B cell (primary cell): ENCODE measurements around the gene MROH7.

ENCODE experiments used
- EZH2 ChIP-seq: IDR thresholded peaks from 2 replicates; pipeline ENCODE4 v1.6.1; 2012; ENCODE audit warnings: borderline replicate concordance, low read depth, mild to moderate bottlenecking, moderate library complexity, low read length; ENCODE audit not compliant: insufficient read depth, poor library complexity, severe bottlenecking
- TF ChIP-seq, protein P1 (sequence below): fragments of 200-600 bp; IDR thresholded peaks from one replicate; pipeline ENCODE4 v1.8.0; 2022; ENCODE audit warnings: antibody characterized with exemption, mild to moderate bottlenecking

DNA sequence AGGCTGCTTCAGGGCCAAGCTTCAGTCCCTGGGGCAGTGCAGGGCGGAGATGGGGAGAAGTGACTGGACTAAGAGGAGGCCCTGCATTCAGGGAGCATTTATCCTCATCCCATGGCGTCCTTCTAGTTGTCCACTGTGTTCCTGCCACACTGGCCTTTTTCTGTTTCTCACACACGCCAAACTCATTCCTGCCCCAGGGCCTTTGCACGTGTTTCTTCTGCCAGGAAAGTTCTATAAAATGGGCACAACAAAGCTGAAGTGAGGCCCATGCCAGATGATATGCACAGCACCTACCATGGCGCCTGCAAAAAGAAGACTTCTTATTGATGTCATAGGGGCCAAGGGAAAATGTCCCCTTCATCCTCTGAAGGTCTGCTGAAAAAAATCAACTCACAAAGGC lies 24.3 kb downstream of the MROH7 start:
- TF ChIP-seq, protein P1, sequence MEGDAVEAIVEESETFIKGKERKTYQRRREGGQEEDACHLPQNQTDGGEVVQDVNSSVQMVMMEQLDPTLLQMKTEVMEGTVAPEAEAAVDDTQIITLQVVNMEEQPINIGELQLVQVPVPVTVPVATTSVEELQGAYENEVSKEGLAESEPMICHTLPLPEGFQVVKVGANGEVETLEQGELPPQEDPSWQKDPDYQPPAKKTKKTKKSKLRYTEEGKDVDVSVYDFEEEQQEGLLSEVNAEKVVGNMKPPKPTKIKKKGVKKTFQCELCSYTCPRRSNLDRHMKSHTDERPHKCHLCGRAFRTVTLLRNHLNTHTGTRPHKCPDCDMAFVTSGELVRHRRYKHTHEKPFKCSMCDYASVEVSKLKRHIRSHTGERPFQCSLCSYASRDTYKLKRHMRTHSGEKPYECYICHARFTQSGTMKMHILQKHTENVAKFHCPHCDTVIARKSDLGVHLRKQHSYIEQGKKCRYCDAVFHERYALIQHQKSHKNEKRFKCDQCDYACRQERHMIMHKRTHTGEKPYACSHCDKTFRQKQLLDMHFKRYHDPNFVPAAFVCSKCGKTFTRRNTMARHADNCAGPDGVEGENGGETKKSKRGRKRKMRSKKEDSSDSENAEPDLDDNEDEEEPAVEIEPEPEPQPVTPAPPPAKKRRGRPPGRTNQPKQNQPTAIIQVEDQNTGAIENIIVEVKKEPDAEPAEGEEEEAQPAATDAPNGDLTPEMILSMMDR: no peak
- TF ChIP-seq EZH2: no peak
